ENCODE measurements around the gene NRIP3. TPM values are rescaled to one million over a fixed set of nuclear protein-coding genes. Genes with fewer than 3 reads are reported as not detected.

Gene NRIP3
- 7.0 and 24.0 TPM in 2 replicates for total RNA-seq

GRCh38 chr11:9003573-9004182, at the start of gene NRIP3:
NRIP3 (minus strand) TSS chr11:9004001; CDS start chr11:9003935, 66 bp downstream.

GRCh38 chr11:8964324-8965320, 39.2 kb downstream of the NRIP3 start, which contains the start of gene TMEM9B:
TMEM9B (minus strand) TSS chr11:8964442; CDS start chr11:8964313, 129 bp downstream.

GRCh38 chr11:8942518-8943066, 61.2 kb downstream of the NRIP3 start, which contains the start of gene ASCL3:
ASCL3 (minus strand) TSS chr11:8943016; CDS start chr11:8938161, 4,855 bp downstream.

GRCh38 chr11:8932564-8933180, 71.1 kb downstream of the NRIP3 start, which contains the start of gene C11orf16:
C11orf16 (minus strand) TSS chr11:8932947; CDS start chr11:8932308, 639 bp downstream.

Other genes with a start within 250 kb of the NRIP3 start
- gene AKIP1, start 92.8 kb downstream of the NRIP3 start, total RNA-seq = 30.9 and 35.4 TPM in 2 replicates
- not detected in 2 replicates for gene C11orf16, start 71.1 kb downstream of the NRIP3 start, total RNA-seq
- not detected in 2 replicates for gene ASCL3, start 61.0 kb downstream of the NRIP3 start, total RNA-seq
- 29.9 and 42.2 TPM in 2 replicates for gene TMEM9B, start 39.6 kb downstream of the NRIP3 start, total RNA-seq
- gene SCUBE2, start 87.6 kb upstream of the NRIP3 start, total RNA-seq = 0.15 and 0.32 TPM in 2 replicates